Loucy (cell line): ENCODE measurements around the gene SIKE1.
"Not testable (repeated sequence)": the region's sequence is repeated elsewhere in the genome, so short reads cannot be mapped to it uniquely, and the experiment has no call there.

Source experiments
- H2AFZ ChIP-seq: fragments of 200-600 bp; sonication (generic); 2 replicates; pipeline ENCODE4 v1.6.0; 2016; ENCODE audit warnings: antibody characterized with exemption, mild to moderate bottlenecking, low read length, moderate library complexity
- H3F3A ChIP-seq: fragments of 200-600 bp; 2 replicates; pipeline ENCODE4 v1.6.0; 2016; ENCODE audit warnings: antibody characterized with exemption, low read depth, mild to moderate bottlenecking
- H3K27me3 ChIP-seq: fragments of 200-600 bp; sonication (generic); 2 replicates; pipeline ENCODE4 v1.6.1; 2014; ENCODE audit warnings: low read length, mild to moderate bottlenecking; ENCODE audit not compliant: insufficient read depth, poor library complexity, severe bottlenecking
- H3K36me3 ChIP-seq: fragments of 200-600 bp; sonication (generic); 2 replicates; pipeline ENCODE4 v1.6.1; 2016; ENCODE audit warnings: low read length; ENCODE audit not compliant: insufficient read depth
- H3K4me1 ChIP-seq: fragments of 200-600 bp; sonication (generic); 2 replicates; pipeline ENCODE4 v1.5.1; 2014; ENCODE audit warnings: low read length, mild to moderate bottlenecking; ENCODE audit not compliant: insufficient read depth, poor library complexity, severe bottlenecking
- H3K4me2 ChIP-seq: fragments of 200-600 bp; sonication (generic); 2 replicates; pipeline ENCODE4 v1.6.0; 2014; ENCODE audit warnings: antibody characterized with exemption, low read length, low read depth, mild to moderate bottlenecking; ENCODE audit not compliant: poor library complexity, severe bottlenecking
- H3K4me3 ChIP-seq: fragments of 200-600 bp; sonication (generic); 2 replicates; pipeline ENCODE4 v1.5.1; 2014; ENCODE audit warnings: low read length, mild to moderate bottlenecking, mixed read lengths; ENCODE audit not compliant: poor library complexity, severe bottlenecking
- H3K79me2 ChIP-seq: fragments of 200-600 bp; sonication (generic); 2 replicates; pipeline ENCODE4 v1.6.1; 2014; ENCODE audit warnings: low read length; ENCODE audit not compliant: insufficient read depth
- H3K9ac ChIP-seq: fragments of 200-600 bp; sonication (generic); 2 replicates; pipeline ENCODE4 v1.6.0; 2014; ENCODE audit warnings: mild to moderate bottlenecking, low read depth, low read length, moderate library complexity; ENCODE audit not compliant: poor library complexity, severe bottlenecking
- H3K9me2 ChIP-seq: fragments of 200-600 bp; sonication (generic); replicated peaks from 2 replicates; pipeline ENCODE4 v1.6.1; 2016; ENCODE audit warnings: low read depth, low read length, mixed read lengths
- H3K9me3 ChIP-seq: fragments of 200-600 bp; sonication (generic); 2 replicates; pipeline ENCODE4 v1.6.1; 2014; ENCODE audit warnings: mild to moderate bottlenecking, antibody characterized with exemption, low read length, low read depth; ENCODE audit not compliant: insufficient read depth
- H4K20me1 ChIP-seq: fragments of 200-600 bp; sonication (generic); 2 replicates; pipeline ENCODE4 v1.6.0; 2014; ENCODE audit warnings: antibody characterized with exemption, low read length, mild to moderate bottlenecking; ENCODE audit not compliant: insufficient read depth, poor library complexity, severe bottlenecking
- CTCF ChIP-seq: fragments of 200-600 bp; sonication (generic); conservative IDR thresholded peaks from 2 replicates; pipeline ENCODE4 v1.5.1; 2014; ENCODE audit warnings: mild to moderate bottlenecking, antibody characterized with exemption, low read length
- EZH2phosphoT487 ChIP-seq: fragments of 200-600 bp; IDR thresholded peaks from 2 replicates; pipeline ENCODE4 v1.6.1; 2018; ENCODE audit warnings: antibody characterized with exemption, mild to moderate bottlenecking, moderate library complexity, borderline replicate concordance

Gene SIKE1

GRCh38 chr1:114821978-114822377 lies 41.5 kb upstream of the SIKE1 start:
- Histone ChIP-seq H3K9me3 (0 out of 2 replicates have a peak, but pooled peaks cover 5% of the 10 kb centered on the region), H3K27me3 (peaks cover 7% of the 10 kb centered on the region), H3K4me2 (no peak overlapping the region), H3K4me3 (no peak overlapping the region), H2AFZ (no peak overlapping the region), H3K79me2 (no peaks in the 10 kb centered on the region), H3K9me2 (no peaks in the 10 kb centered on the region), H3K9ac (no peak overlapping the region), H3K4me1 (no peaks in the 10 kb centered on the region), H3F3A (no peaks in the 10 kb centered on the region), H4K20me1 (no peaks in the 10 kb centered on the region), H3K36me3 (no peaks in the 10 kb centered on the region)
- TF ChIP-seq CTCF (no peak), EZH2phosphoT487 (no peak)

GRCh38 chr1:114820392-114820791 lies 39.9 kb upstream of the SIKE1 start:
- Histone ChIP-seq H3K36me3 (no peaks in the 10 kb centered on the region), H3K27me3 (peaks cover 7% of the 10 kb centered on the region), H3K9me3 (0 out of 2 replicates have a peak, but pooled peaks cover 5% of the 10 kb centered on the region), H2AFZ (no peak overlapping the region), H3K4me3 (no peak overlapping the region), H3K4me2 (no peak overlapping the region), H4K20me1 (no peaks in the 10 kb centered on the region), H3K9me2 (no peaks in the 10 kb centered on the region), H3K79me2 (no peaks in the 10 kb centered on the region), H3F3A (no peaks in the 10 kb centered on the region), H3K4me1 (no peaks in the 10 kb centered on the region), H3K9ac (no peak overlapping the region)
- TF ChIP-seq EZH2phosphoT487 (no peak), CTCF (no peak)

GRCh38 chr1:114819869-114820268 lies 39.4 kb upstream of the SIKE1 start:
- Histone ChIP-seq H3K79me2 (no peaks in the 10 kb centered on the region), H4K20me1 (no peaks in the 10 kb centered on the region), H3K4me3 (no peak overlapping the region), H3K27me3 (peaks cover 7% of the 10 kb centered on the region), H2AFZ (no peak overlapping the region), H3K4me2 (no peak overlapping the region), H3K9me3 (0 out of 2 replicates have a peak, but pooled peaks cover 5% of the 10 kb centered on the region), H3K9me2 (no peaks in the 10 kb centered on the region), H3K36me3 (no peaks in the 10 kb centered on the region), H3K4me1 (no peaks in the 10 kb centered on the region), H3F3A (no peaks in the 10 kb centered on the region), H3K9ac (no peak overlapping the region)
- no peak for TF ChIP-seq CTCF

- H3K9me2 ChIP-seq, H3K9me3 ChIP-seq, H3K9ac ChIP-seq, H3F3A ChIP-seq, H3K4me1 ChIP-seq, H4K20me1 ChIP-seq, H3K4me2 ChIP-seq, H3K36me3 ChIP-seq, H3K79me2 ChIP-seq, H2AFZ ChIP-seq, H3K27me3 ChIP-seq, H3K4me3 ChIP-seq: not testable (repeated sequence)
These were observed 24.0 kb upstream of the SIKE1 start for GRCh38 chr1:114804449-114804848.
